Kidney capillary endothelial cell (primary cell): ENCODE measurements around the gene PCAT6.
"Not testable (repeated sequence)": the region's sequence is repeated elsewhere in the genome, so short reads cannot be mapped to it uniquely, and the experiment has no call there.

Source experiments
- DNase-seq: peaks from one replicate; pipeline ENCODE4 v3.0.0-alpha.2; 2018; ENCODE audit warnings: low spot score

The PCAT6 gene

GRCh38 chr1:202810615-202811295, at the start of gene PCAT6:
Gene PCAT6 (plus strand): TSS chr1:202810954.
- DNase-seq = peak; percentile 86

GRCh38 chr1:202762019-202762418, 48.7 kb upstream of the PCAT6 start:
- no peak for DNase-seq

- DNase-seq = no peak
Observed at GRCh38 chr1:202765721-202766120, 45.0 kb upstream of the PCAT6 start.

- DNase-seq = no peak
Observed at GRCh38 chr1:202770135-202770534, 40.6 kb upstream of the PCAT6 start.

- no peak for DNase-seq
Observed at GRCh38 chr1:202781180-202781579, 29.6 kb upstream of the PCAT6 start.

GRCh38 chr1:202786804-202787203, 23.9 kb upstream of the PCAT6 start:
- no peak for DNase-seq

GRCh38 chr1:202788800-202789199, 22.0 kb upstream of the PCAT6 start:
- no peak for DNase-seq

- no peak for DNase-seq
Observed at GRCh38 chr1:202791077-202791747, 19.5 kb upstream of the PCAT6 start.

GRCh38 chr1:202794051-202794740, 16.6 kb upstream of the PCAT6 start:
- no peak for DNase-seq

GRCh38 chr1:202794931-202795330, 15.8 kb upstream of the PCAT6 start:
- DNase-seq = not testable (repeated sequence)

- no peak for DNase-seq
Observed at GRCh38 chr1:202796670-202797069, 14.1 kb upstream of the PCAT6 start.

GRCh38 chr1:202798260-202798659, 12.5 kb upstream of the PCAT6 start:
- DNase-seq = no peak

- DNase-seq = no peak
Observed at GRCh38 chr1:202798792-202799331, 11.9 kb upstream of the PCAT6 start.

GRCh38 chr1:202800742-202801141, 10.0 kb upstream of the PCAT6 start:
- no peak for DNase-seq

GRCh38 chr1:202801175-202801574, 9.6 kb upstream of the PCAT6 start:
- no peak for DNase-seq

- DNase-seq = no peak
Observed at GRCh38 chr1:202802034-202802433, 8.7 kb upstream of the PCAT6 start.

- DNase-seq = no peak
Observed at GRCh38 chr1:202802998-202803932, 7.5 kb upstream of the PCAT6 start.

- DNase-seq = no peak
Observed at GRCh38 chr1:202804126-202804525, 6.6 kb upstream of the PCAT6 start.

- no peak for DNase-seq
Observed at GRCh38 chr1:202805886-202806844, 4.6 kb upstream of the PCAT6 start.

- DNase-seq = no peak
Observed at GRCh38 chr1:202806845-202807450, 3.8 kb upstream of the PCAT6 start.
